Measurements from ENCODE around the gene MTUS2. TPM values are rescaled to one million over a fixed set of nuclear protein-coding genes. Genes with fewer than 3 reads are reported as not detected.

Gene MTUS2
- total and polyA plus RNA-seq, 9 of the 15 experiments (the other 6 are each of a cell fraction or from before 2014, with no cell fraction given) = 0.01 to 0.28 (median 0.06) TPM; not detected in 1

- TF ChIP-seq SMAD4 (CRISPR knock-in tag; conservative IDR thresholded peaks at IDR 0.05) = no peak
- TF ChIP-seq IRF2 (CRISPR knock-in tag; IDR thresholded peaks at IDR 0.05) = no peak
- no peak for TF ChIP-seq ZNF589 (CRISPR knock-in tag; IDR thresholded peaks at IDR 0.05; ENCODE audit: low read depth)
- no peak for TF ChIP-seq SMARCC2 (IDR thresholded peaks at IDR 0.05; ENCODE audit: low read depth)
- no peak for TF ChIP-seq ZNF561 (CRISPR knock-in tag; conservative IDR thresholded peaks at IDR 0.05)
- no peak for TF ChIP-seq SRSF7 (optimal IDR thresholded peaks at IDR 0.05; ENCODE audit: low read depth, low read length)
- TF ChIP-seq HES1 (IDR thresholded peaks at IDR 0.05; ENCODE audit: low read depth) = no peak
- no peak for TF ChIP-seq ELK3 (CRISPR knock-in tag; IDR thresholded peaks at IDR 0.05)
- TF ChIP-seq RAD21 (CRISPR knock-in tag; conservative IDR thresholded peaks at IDR 0.05 in 1 of 2, IDR thresholded peaks at IDR 0.05 in 1 of 2) = no peak
- TF ChIP-seq ZKSCAN1 (IDR thresholded peaks at IDR 0.05; ENCODE audit: low read depth, low read length) = no peak
- no peak for TF ChIP-seq MEF2D (tag; conservative IDR thresholded peaks at IDR 0.05; ENCODE audit: low read depth)
- no peak for TF ChIP-seq PHF21A (IDR thresholded peaks at IDR 0.05; ENCODE audit: borderline replicate concordance, low read depth)
- TF ChIP-seq MLX (CRISPR knock-in tag; conservative IDR thresholded peaks at IDR 0.05) = no peak
Observed at GRCh38 chr13:29266756-29267733, 446.9 kb downstream of the MTUS2 start (continued).

Measured in K562 (cell line).